HG03139 (cell line): Measurements from ENCODE around the gene TMEM202.
"Not testable (repeated sequence)": the region's sequence is repeated elsewhere in the genome, so short reads cannot be mapped to it uniquely, and the experiment has no call there.

Source experiments
- ATAC-seq: cut with Tn5 transposase; IDR thresholded peaks from one replicate; pipeline ENCODE4 v1.9.1; 2021; ENCODE audit not compliant: unreplicated experiment

Gene TMEM202

GRCh38 chr15:72398648-72399047, 543 bp downstream of the TMEM202 start:
- ATAC-seq = no peak

- no peak for ATAC-seq
These were observed 4.6 kb downstream of the TMEM202 start for GRCh38 chr15:72402726-72403125.

- no peak for ATAC-seq
These were observed 6.3 kb downstream of the TMEM202 start for GRCh38 chr15:72404356-72404755.

- no peak for ATAC-seq
These were observed 6.7 kb downstream of the TMEM202 start for GRCh38 chr15:72404841-72405240.

- ATAC-seq = no peak
These were observed 8.8 kb downstream of the TMEM202 start for GRCh38 chr15:72406936-72407335.

GRCh38 chr15:72411111-72411510, 13.0 kb downstream of the TMEM202 start:
- no peak for ATAC-seq

GRCh38 chr15:72411544-72411943, 13.4 kb downstream of the TMEM202 start:
- no peak for ATAC-seq

GRCh38 chr15:72413337-72413736, 15.2 kb downstream of the TMEM202 start:
- ATAC-seq = not testable (repeated sequence)

GRCh38 chr15:72415304-72415703, 17.2 kb downstream of the TMEM202 start:
- ATAC-seq = no peak

GRCh38 chr15:72419768-72420167, 21.7 kb downstream of the TMEM202 start:
- not testable (repeated sequence) for ATAC-seq

GRCh38 chr15:72420576-72420975, 22.5 kb downstream of the TMEM202 start:
- ATAC-seq = no peak

- no peak for ATAC-seq
These were observed 23.4 kb downstream of the TMEM202 start for GRCh38 chr15:72421484-72421883.

- no peak for ATAC-seq
These were observed 25.2 kb downstream of the TMEM202 start for GRCh38 chr15:72423256-72423655.

GRCh38 chr15:72426753-72427152, 28.6 kb downstream of the TMEM202 start:
- no peak for ATAC-seq

GRCh38 chr15:72437650-72438316, 39.7 kb downstream of the TMEM202 start:
- no peak for ATAC-seq

GRCh38 chr15:72442848-72443247, 44.7 kb downstream of the TMEM202 start:
- ATAC-seq = not testable (repeated sequence)

- ATAC-seq = no peak
These were observed 47.3 kb downstream of the TMEM202 start for GRCh38 chr15:72445426-72445825.

GRCh38 chr15:72450805-72451204, 52.7 kb downstream of the TMEM202 start:
- ATAC-seq = no peak

GRCh38 chr15:72451224-72451623, 53.1 kb downstream of the TMEM202 start:
- no peak for ATAC-seq

GRCh38 chr15:72456684-72457083, 58.6 kb downstream of the TMEM202 start:
- no peak for ATAC-seq
